T-helper 17 cell (primary cell): ENCODE data around the gene NUDT21. TPM values are rescaled to one million over a fixed set of nuclear protein-coding genes. Genes with fewer than 3 reads are reported as not detected.

ENCODE experiments used
- ATAC-seq: fragments of 150-1000 bp; cut with Tn5 transposase; 2 replicates; pipeline ENCODE4 v1.10.0; 2021; ENCODE audit warnings: mild to moderate bottlenecking, moderate library complexity
- DNase-seq, 3 donors: peaks; one replicate each; pipeline versions ENCODE4 v3.0.0 to v3.0.0-alpha.2; 2020 to 2021
- H3K9me3 ChIP-seq: one replicate; pipeline ENCODE4 v1.7.0; 2013; ENCODE audit warnings: low read length, mild to moderate bottlenecking; ENCODE audit not compliant: control insufficient read depth, poor library complexity, severe bottlenecking
- H3K27ac Mint-ChIP-seq: one replicate; pipeline ENCODE4 v1.8.0; 2022; ENCODE audit warnings: mild to moderate bottlenecking, moderate library complexity, mixed read lengths
- H3K27me3 Mint-ChIP-seq: one replicate; pipeline ENCODE4 v1.8.0; 2022; ENCODE audit warnings: mixed read lengths
- H3K36me3 Mint-ChIP-seq: one replicate; pipeline ENCODE4 v1.8.0; 2022; ENCODE audit warnings: low read depth, mixed read lengths
- H3K4me1 Mint-ChIP-seq: one replicate; pipeline ENCODE4 v1.8.0; 2022; ENCODE audit warnings: mild to moderate bottlenecking, mixed read lengths
- H3K4me3 Mint-ChIP-seq: one replicate; pipeline ENCODE4 v1.8.0; 2022; ENCODE audit warnings: mild to moderate bottlenecking, moderate library complexity, mixed read lengths
- total RNA-seq, 4 donors: library from RNA in 2 of 4; stranded (reverse) in 2 of 4; gene quantifications; one replicate each; pipeline ENCODE4 v1.2.3 and lab custom pipeline; 2022 to 2026

Gene NUDT21
- total RNA-seq, 2 donors from 2014 or later, result 84.8 to 92.2 TPM

DNA sequence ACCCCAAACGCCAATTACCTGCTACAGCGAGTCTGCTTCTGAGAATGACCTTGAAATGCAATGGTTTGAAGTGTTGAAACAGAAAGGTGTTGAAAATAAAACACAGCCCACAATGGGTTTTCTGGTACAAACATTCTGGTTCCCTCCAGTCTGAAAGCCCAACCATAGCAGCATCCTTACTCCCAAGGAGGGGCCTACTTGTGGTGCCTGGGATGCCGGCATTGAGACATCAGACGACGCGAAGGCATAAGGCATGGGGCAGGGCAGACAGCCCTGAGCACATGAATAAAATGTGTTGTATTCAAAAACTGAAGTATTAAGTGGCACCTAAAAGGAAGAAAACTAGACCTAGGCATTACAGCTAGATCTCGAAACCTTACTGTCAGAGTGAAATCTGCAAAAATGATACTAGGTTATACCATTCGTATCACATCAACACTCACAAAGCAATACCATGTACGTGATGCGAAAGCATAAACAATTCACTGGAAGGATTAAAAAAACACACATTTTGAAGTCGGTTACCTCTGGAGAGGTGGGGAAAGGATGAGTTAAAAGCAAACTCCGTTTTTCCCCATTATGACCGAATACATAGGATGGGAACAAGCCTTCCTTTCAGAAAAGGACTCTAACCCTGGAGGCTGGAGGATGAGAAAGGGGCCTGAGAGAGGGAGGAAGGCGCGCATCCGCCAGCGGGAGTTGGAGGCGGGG is 702 bp downstream of the NUDT21 start:
- H3K27me3 Mint-ChIP-seq, result no peaks in the 10 kb centered on the region
- no peak for ATAC-seq

DNA sequence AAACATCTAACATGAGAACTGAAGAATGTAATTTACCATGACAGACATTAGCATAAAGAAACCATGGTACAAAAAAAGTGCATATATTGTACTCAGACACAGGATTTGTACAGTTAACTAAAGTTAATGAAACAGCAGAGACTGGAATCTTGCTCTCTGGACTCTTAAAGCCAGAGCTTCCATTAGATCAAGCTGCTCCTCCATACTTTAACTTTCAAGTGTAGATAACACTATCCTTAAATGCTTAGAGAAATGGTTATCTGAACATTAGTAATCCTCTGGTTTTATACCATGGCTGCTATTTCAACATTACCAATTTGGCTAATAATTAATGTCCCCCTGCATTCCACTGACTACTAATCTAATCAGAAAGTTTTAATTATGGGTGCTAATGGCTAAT is 3.1 kb downstream of the NUDT21 start:
- no peak for DNase-seq
- ATAC-seq, result no peak
- Mint-ChIP-seq H3K27me3 (no peaks in the 10 kb centered on the region), H3K4me3 (no peak overlapping the region), H3K4me1 (peaks cover 34% of the 10 kb centered on the region), H3K36me3 (peaks cover 9% of the 10 kb centered on the region), H3K27ac (peak overlapping the region; percentile 83)
- H3K9me3 ChIP-seq, result no peaks in the 10 kb centered on the region

More for the DNA sequence above, 702 bp downstream of the NUDT21 start:
- no peaks in the 10 kb centered on the region for H3K9me3 ChIP-seq
- peak overlapping the region; percentile 100 for H3K4me3 Mint-ChIP-seq
- H3K27ac Mint-ChIP-seq, result peak overlapping the region; percentile 98
- H3K4me1 Mint-ChIP-seq, result peaks cover 38% of the 10 kb centered on the region
- peaks cover 11% of the 10 kb centered on the region for H3K36me3 Mint-ChIP-seq
- DNase-seq, result no peak

DNA sequence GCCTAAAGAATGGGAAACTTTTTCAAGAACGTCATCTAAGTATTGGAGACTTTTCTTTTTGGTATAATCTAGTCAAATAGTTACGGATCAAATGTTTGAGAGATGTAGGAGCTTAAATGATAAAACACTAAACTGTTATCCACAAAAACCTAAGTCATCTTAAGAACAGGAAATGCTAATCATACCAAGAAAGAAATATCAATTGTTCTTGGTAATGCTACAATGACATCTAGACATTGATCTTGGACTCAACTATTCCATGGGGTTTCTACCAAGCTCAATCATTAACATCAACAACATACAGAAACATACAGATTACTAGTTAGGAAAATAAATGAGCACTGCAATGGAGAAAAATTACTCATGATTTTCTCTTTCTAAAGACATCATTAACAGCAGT is 3.8 kb downstream of the NUDT21 start:
- H3K36me3 Mint-ChIP-seq, result peaks cover 9% of the 10 kb centered on the region
- H3K9me3 ChIP-seq, result no peaks in the 10 kb centered on the region
- H3K4me3 Mint-ChIP-seq, result no peak overlapping the region
- H3K4me1 Mint-ChIP-seq, result peaks cover 30% of the 10 kb centered on the region
- no peak overlapping the region for H3K27ac Mint-ChIP-seq
- DNase-seq, result no peak
- ATAC-seq, result no peak
- H3K27me3 Mint-ChIP-seq, result no peaks in the 10 kb centered on the region

DNA sequence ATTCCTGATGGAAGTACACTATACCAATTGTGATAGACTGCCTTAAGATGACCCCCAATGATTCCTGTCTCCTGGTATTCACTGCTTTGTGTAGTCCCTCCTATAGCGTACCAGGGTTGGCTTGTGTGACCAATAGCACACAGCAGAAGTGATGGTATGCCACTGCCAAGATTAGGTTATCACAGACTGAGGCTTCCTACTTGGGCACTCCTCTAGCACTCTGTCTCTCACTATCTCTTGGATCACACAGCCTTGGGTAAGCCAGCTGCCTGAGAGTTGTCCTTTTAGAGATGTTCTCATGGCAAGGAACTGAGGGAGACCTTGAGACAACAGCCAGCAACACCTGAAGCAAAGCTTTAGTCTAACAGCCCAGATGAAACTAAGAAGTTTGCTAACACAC is 13.1 kb downstream of the NUDT21 start:
- H3K9me3 ChIP-seq, result no peaks in the 10 kb centered on the region
- Mint-ChIP-seq H3K36me3 (peaks cover 11% of the 10 kb centered on the region), H3K27ac (no peak overlapping the region), H3K27me3 (no peaks in the 10 kb centered on the region), H3K4me1 (peaks cover 10% of the 10 kb centered on the region), H3K4me3 (no peak overlapping the region)
- ATAC-seq (no peak), DNase-seq (no peak)

DNA sequence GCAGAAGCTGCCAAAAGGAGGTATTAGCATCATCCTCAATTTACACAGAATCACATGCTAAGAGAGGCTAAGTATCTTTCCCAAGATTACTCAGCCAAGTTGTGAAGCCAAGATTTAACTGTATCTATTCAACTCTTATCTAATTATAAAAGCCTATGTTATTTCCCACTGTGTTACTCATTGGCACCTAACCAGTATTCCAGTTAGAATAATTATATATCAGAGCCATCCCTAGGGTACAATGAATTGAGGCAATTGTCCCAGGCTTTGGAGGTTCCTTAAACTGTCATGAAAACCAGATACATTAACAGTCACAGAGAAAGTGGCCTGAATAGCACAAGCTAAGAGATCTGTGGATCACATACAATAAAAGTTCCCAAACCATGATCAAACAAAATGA is 14.9 kb downstream of the NUDT21 start:
- H3K9me3 ChIP-seq, result no peaks in the 10 kb centered on the region
- no peak for ATAC-seq
- no peak overlapping the region for H3K27ac Mint-ChIP-seq
- peaks cover 8% of the 10 kb centered on the region for H3K36me3 Mint-ChIP-seq
- peaks cover 8% of the 10 kb centered on the region for H3K4me1 Mint-ChIP-seq
- no peaks in the 10 kb centered on the region for H3K27me3 Mint-ChIP-seq
- H3K4me3 Mint-ChIP-seq, result no peak overlapping the region
- no peak for DNase-seq

DNA sequence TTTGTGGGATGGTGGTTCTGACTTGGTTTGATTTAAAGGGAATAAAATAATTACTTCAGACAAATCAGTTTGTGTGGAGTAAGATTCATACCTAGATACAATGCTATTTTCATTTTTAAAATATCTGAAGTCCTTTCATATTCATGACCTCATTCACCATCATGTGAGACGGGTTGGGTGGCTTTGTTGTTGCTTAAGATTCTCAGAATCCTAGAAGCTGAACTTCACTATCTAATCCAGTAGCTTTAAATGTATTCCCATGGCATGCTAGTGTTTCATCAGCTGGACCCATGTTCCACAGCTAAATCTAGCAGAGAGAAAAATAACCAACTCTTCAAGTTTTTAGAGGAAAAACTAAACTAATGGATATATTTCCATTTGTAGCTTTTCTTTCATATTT is 23.0 kb downstream of the NUDT21 start:
- Mint-ChIP-seq H3K4me3 (no peak overlapping the region), H3K27me3 (no peaks in the 10 kb centered on the region), H3K4me1 (peaks cover 12% of the 10 kb centered on the region), H3K36me3 (no peaks in the 10 kb centered on the region), H3K27ac (no peak overlapping the region)
- DNase-seq (no peak), ATAC-seq (no peak)
- H3K9me3 ChIP-seq, result no peaks in the 10 kb centered on the region

DNA sequence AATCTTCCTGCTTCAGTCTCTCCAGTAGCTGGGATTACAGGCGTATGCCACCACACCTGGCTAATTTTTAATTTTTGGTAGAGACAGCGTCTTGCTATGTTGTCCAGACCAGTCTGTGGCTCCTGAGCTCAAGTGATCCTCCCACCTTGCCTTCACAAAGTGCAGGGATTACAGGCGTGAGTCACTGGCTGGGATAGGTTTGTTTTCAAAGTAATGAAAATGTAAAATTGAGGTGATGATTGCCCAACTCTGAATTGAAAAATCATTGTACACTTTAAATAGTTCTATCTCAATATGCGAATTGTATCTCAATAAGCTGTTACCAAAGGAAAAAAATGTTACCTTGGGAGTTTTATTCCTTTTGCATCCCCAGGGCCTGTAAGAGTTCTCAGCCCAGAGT is 24.5 kb downstream of the NUDT21 start:
- Mint-ChIP-seq H3K4me1 (peaks cover 25% of the 10 kb centered on the region), H3K4me3 (peak overlapping the region; percentile 84), H3K27me3 (no peaks in the 10 kb centered on the region), H3K27ac (no peak overlapping the region), H3K36me3 (no peaks in the 10 kb centered on the region)
- DNase-seq (no peak), ATAC-seq (no peak)
- H3K9me3 ChIP-seq, result no peaks in the 10 kb centered on the region

DNA sequence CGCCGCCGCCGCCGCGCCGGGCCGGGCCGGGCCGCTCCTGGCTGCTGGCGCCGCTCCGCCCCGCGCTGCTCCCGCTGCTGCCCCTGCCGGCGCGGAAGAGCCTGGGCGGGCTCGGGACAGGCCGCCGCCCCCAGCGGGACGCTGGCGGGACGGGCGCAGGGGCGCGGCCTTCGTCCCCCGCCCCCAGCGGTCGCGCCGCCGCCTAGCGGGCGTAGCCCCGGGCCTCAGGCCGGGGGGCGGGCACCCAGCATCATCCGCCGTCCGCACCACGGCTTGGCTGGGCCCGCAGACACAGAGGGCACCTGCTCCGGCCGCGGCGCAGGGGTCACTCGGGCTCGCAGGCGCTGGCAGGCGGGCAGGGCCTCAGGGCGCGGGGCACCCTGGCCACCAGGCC is 25.7 kb downstream of the NUDT21 start, which contains the start of gene AMFR:
Gene AMFR (minus strand): TSS at position 107 of the 394 bp plus-strand sequence. CDS start 218 bp downstream, outside the sequence.
- no peaks in the 10 kb centered on the region for H3K9me3 ChIP-seq
- Mint-ChIP-seq H3K4me1 (peaks cover 29% of the 10 kb centered on the region), H3K27ac (peak within 1 kb of the TSS; percentile 95), H3K4me3 (peak within 1 kb of the TSS; percentile 96), H3K36me3 (no peaks in the 10 kb centered on the region), H3K27me3 (no peaks in the 10 kb centered on the region)
- peak; percentile 65 to 80 (median 72) for DNase-seq
- peak; percentile 95 for ATAC-seq

DNA sequence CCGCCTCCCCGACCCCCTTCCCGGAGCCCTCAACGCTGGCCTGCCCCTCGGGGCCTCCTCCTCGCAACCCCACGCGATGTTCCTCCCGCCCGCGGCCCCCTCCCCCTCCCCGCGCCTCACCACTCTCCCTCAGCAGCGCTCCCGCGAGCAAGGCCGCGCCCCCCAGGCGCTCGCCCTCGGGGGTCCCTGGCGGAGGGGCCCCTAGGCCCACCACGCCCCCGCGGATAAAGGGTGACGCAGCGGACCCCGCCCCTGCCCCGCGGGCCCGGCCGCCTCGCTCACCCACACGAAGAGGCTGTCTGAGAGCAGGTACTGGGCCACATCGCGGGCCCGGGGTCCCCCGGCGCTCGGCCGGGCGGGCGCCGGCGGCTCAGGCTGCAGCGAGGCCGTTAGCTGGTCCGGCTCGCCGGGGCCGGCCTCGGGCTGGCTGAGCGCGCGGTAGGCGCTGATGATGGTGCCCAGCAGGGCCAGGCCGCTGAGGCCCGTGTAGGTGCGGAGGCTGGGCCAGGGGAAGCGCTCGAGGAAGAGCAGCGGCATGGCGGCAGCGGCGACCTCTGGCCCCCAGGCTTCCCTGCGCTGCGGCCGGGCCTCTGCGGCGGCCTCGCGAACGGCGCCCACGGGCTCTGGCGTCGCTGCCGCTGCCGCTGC is 26.2 kb downstream of the NUDT21 start:
- peaks cover 33% of the 10 kb centered on the region for H3K4me1 Mint-ChIP-seq
- DNase-seq (peak; percentile 15 to 34 (median 32)), ATAC-seq (peak; percentile 53)
- no peaks in the 10 kb centered on the region for H3K36me3 Mint-ChIP-seq
- H3K27me3 Mint-ChIP-seq, result no peaks in the 10 kb centered on the region
- peak overlapping the region; percentile 95 for H3K27ac Mint-ChIP-seq
- no peaks in the 10 kb centered on the region for H3K9me3 ChIP-seq
- H3K4me3 Mint-ChIP-seq, result peak overlapping the region; percentile 96

DNA sequence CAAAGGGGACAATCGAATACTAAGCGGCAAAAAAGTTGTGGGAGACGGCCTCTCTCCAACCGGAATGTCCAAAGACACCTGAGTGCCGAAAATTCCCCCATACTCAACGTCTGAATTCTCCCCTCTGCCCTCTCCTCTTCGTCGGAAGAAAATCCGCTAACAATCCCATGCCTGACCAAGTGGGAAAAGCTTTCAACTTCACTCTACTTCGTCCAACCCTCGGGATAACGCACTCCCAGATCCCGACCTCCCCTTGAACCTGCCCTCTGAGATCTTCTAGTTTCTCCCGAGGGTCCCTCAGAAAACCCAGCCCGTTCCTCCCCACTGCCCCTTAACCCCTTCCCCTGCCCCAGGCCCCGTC is 26.7 kb downstream of the NUDT21 start:
- H3K4me1 Mint-ChIP-seq, result peaks cover 33% of the 10 kb centered on the region
- ATAC-seq, result no peak
- no peaks in the 10 kb centered on the region for H3K27me3 Mint-ChIP-seq
- peak overlapping the region; percentile 95 for H3K27ac Mint-ChIP-seq
- H3K36me3 Mint-ChIP-seq, result no peaks in the 10 kb centered on the region
- DNase-seq, result no peak
- no peaks in the 10 kb centered on the region for H3K9me3 ChIP-seq
- peak overlapping the region; percentile 96 for H3K4me3 Mint-ChIP-seq

DNA sequence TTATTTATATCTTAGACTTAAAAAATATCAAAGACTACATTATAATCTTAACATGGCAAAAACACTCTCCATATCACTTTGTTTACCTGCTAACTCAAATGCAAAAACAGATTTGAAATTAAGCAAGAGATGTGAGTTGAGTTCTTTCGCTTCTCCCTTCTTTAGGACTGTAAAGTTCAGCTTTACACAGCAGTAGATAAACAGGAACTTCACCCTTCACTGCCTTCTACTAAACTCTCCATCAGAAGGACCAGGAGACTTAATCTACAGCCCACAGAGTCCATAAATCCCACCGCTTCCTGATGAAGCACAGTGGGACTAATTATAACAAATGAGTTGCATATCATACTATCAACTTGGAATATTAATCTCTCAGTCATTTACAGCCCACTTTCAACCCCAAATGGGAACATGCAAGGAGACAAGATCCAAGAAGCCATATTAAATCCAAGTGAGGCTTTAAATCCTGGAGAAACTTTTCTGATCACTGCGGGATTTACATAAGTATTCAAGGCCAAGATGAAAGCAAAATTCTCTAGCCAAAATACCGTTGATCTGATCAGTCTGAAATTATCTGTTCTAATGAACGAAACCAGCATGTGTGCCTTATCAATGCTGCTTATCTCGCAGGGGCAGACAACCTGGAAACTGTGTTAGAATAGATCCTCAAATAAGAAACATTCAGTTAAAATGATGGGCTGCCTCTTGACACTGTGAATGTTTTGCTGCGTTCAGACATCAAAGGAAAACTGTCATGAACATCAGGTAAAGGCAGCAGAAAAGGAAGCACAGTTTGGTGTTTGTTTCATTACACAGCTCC is 27.3 kb downstream of the NUDT21 start:
- Mint-ChIP-seq H3K36me3 (no peaks in the 10 kb centered on the region), H3K27ac (peak overlapping the region; percentile 95), H3K4me3 (peak overlapping the region; percentile 96), H3K27me3 (no peaks in the 10 kb centered on the region), H3K4me1 (peaks cover 33% of the 10 kb centered on the region)
- ATAC-seq, result no peak
- DNase-seq, result no peak
- H3K9me3 ChIP-seq, result no peaks in the 10 kb centered on the region

DNA sequence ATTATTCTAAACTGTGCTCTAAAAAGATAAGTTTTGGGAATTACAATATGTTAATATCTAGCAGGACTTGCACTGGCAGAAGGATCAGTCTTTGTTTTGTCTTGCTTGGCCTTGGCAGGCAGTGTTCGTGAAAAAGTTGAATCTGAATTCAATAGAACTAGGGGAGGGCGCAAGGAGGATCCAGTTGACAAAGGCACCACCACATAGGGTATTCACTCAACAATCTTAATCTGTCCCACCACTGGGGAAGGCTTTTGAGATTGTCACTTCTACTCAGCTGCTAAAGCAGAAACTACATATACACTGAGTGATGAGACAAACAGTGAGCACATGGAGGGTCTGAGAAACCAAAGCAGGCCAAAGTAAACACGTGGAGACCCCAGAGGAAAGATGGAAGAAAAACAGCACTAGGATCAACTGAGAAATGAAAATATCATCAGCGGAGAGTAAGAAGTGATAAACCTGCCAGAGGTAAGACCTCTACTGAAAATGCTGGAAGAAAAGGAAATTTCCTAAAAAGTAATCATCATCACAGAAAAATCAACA is 28.2 kb downstream of the NUDT21 start:
- ATAC-seq (no peak), DNase-seq (no peak)
- Mint-ChIP-seq H3K4me3 (peak overlapping the region; percentile 63), H3K4me1 (peaks cover 33% of the 10 kb centered on the region), H3K27me3 (no peaks in the 10 kb centered on the region), H3K27ac (peak overlapping the region; percentile 81), H3K36me3 (no peaks in the 10 kb centered on the region)
- no peaks in the 10 kb centered on the region for H3K9me3 ChIP-seq
